Ishikawa (cell line): Measurements from ENCODE around the gene ASPRV1.

ENCODE experiments used
- CEBPB ChIP-seq: IDR thresholded peaks from 2 replicates; pipeline ENCODE4 v1.6.1; 2012
- CREB1 ChIP-seq: IDR thresholded peaks from 2 replicates; pipeline ENCODE4 v1.6.1; 2012; ENCODE audit warnings: low read depth
- EP300 ChIP-seq: IDR thresholded peaks from 2 replicates; pipeline ENCODE4 v1.6.1; 2012; ENCODE audit warnings: borderline replicate concordance
- FOXM1 ChIP-seq: IDR thresholded peaks from 2 replicates; pipeline ENCODE4 v1.6.1; 2012; ENCODE audit warnings: low read depth, borderline replicate concordance
- NFIC ChIP-seq: IDR thresholded peaks from 2 replicates; pipeline ENCODE4 v1.6.1; 2012
- TAF1 ChIP-seq: IDR thresholded peaks from 2 replicates; pipeline ENCODE4 v1.6.1; 2012; ENCODE audit warnings: low read depth, mild to moderate bottlenecking
- TCF12 ChIP-seq: IDR thresholded peaks from 2 replicates; pipeline ENCODE4 v1.6.1; 2012; ENCODE audit warnings: low read depth
- TEAD4 ChIP-seq: IDR thresholded peaks from 2 replicates; pipeline ENCODE4 v1.6.1; 2012
- YY1 ChIP-seq: IDR thresholded peaks from 2 replicates; pipeline ENCODE4 v1.6.1; 2012; ENCODE audit warnings: low read depth
- ZBTB7A ChIP-seq: IDR thresholded peaks from 2 replicates; pipeline ENCODE4 v1.6.1; 2012; ENCODE audit warnings: low read depth
- TF ChIP-seq, protein P1 (sequence below): IDR thresholded peaks from 2 replicates; pipeline ENCODE4 v1.6.1; 2012
- TF ChIP-seq, protein P2 (sequence below): IDR thresholded peaks from 2 replicates; pipeline ENCODE4 v1.6.1; 2012
- TF ChIP-seq, protein P3 (sequence below): IDR thresholded peaks from 2 replicates; pipeline ENCODE4 v1.6.1; 2012; ENCODE audit warnings: low read depth, mild to moderate bottlenecking

DNA sequence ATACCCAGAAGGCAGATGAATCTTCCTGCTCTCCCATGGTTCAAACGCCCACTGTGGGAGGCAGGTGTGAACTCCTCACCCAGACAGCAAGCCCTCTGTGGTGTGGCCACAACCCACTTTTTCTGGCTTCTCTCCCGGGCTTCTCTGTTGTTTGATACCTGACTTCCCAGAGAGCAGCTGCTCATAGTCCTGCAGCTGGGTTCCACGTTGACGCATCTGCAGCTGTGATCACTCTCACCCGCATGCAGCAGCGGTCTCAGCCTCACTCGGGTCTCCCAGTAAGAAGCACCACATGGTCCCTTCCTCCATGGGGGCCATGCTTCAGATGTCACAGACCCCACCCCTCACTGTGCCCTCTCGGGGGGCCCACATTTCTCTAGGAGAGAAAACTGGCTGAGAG, 3.5 kb downstream of the ASPRV1 start:
- TF ChIP-seq TCF12 (no peak), ZBTB7A (no peak), TEAD4 (no peak), CREB1 (no peak), YY1 (no peak), TAF1 (no peak), FOXM1 (no peak), NFIC (no peak), EP300 (no peak), CEBPB (no peak)
- TF ChIP-seq, protein P1, sequence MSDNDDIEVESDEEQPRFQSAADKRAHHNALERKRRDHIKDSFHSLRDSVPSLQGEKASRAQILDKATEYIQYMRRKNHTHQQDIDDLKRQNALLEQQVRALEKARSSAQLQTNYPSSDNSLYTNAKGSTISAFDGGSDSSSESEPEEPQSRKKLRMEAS: no peak
- TF ChIP-seq, protein P2, sequence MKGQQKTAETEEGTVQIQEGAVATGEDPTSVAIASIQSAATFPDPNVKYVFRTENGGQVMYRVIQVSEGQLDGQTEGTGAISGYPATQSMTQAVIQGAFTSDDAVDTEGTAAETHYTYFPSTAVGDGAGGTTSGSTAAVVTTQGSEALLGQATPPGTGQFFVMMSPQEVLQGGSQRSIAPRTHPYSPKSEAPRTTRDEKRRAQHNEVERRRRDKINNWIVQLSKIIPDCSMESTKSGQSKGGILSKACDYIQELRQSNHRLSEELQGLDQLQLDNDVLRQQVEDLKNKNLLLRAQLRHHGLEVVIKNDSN: no peak
- TF ChIP-seq, protein P3, sequence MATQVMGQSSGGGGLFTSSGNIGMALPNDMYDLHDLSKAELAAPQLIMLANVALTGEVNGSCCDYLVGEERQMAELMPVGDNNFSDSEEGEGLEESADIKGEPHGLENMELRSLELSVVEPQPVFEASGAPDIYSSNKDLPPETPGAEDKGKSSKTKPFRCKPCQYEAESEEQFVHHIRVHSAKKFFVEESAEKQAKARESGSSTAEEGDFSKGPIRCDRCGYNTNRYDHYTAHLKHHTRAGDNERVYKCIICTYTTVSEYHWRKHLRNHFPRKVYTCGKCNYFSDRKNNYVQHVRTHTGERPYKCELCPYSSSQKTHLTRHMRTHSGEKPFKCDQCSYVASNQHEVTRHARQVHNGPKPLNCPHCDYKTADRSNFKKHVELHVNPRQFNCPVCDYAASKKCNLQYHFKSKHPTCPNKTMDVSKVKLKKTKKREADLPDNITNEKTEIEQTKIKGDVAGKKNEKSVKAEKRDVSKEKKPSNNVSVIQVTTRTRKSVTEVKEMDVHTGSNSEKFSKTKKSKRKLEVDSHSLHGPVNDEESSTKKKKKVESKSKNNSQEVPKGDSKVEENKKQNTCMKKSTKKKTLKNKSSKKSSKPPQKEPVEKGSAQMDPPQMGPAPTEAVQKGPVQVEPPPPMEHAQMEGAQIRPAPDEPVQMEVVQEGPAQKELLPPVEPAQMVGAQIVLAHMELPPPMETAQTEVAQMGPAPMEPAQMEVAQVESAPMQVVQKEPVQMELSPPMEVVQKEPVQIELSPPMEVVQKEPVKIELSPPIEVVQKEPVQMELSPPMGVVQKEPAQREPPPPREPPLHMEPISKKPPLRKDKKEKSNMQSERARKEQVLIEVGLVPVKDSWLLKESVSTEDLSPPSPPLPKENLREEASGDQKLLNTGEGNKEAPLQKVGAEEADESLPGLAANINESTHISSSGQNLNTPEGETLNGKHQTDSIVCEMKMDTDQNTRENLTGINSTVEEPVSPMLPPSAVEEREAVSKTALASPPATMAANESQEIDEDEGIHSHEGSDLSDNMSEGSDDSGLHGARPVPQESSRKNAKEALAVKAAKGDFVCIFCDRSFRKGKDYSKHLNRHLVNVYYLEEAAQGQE: no peak
